ENCODE results near the gene NDST3.

GRCh38 chr4:118281611-118282442, 247.5 kb downstream of the NDST3 start:
- no peak for TF ChIP-seq CTCF (IDR thresholded peaks at IDR 0.05; ENCODE audit: low read depth, low read length, missing input control)
- no peak for TF ChIP-seq RXRA (IDR thresholded peaks at IDR 0.05)
- TF ChIP-seq ATF3 (IDR thresholded peaks at IDR 0.05): no peak
- TF ChIP-seq ZBTB33 (IDR thresholded peaks at IDR 0.05): no peak
- TF ChIP-seq TAF1 (conservative IDR thresholded peaks at IDR 0.05): no peak
- TF ChIP-seq MAX (IDR thresholded peaks at IDR 0.05): no peak
- no peak for TF ChIP-seq YY1 (IDR thresholded peaks at IDR 0.05)
- no peak for TF ChIP-seq JUND (IDR thresholded peaks at IDR 0.05)
- no peak for TF ChIP-seq SP1 (IDR thresholded peaks at IDR 0.05)
- no peak for TF ChIP-seq FOXA1 (IDR thresholded peaks at IDR 0.05)

All from liver (tissue), 3 donors.